ENCODE data around the gene IRX6.

DNA sequence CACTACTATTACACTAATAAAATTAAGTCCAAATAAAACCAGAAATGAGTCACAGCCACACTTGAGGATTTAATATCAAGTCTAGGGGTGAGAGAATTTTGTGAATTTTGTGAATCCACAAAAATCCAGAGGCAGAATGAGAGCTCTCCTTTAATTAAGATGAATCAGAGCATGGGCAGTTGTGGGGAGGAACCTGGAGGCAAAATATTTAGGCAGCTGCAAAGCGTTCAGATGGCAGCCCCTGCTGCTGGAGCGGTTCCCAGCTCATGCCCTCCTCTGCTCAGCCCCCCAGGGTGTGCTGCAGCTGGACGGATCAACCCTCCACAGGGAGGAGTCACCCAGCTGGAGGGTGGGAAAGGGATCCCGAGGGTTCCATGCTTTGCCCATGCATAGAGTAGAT is 43.4 kb upstream of the IRX6 start:
- no peak for TF ChIP-seq EZH2phosphoT487 (IDR thresholded peaks at IDR 0.05; ENCODE audit: borderline replicate concordance)
- TF ChIP-seq, protein P1, sequence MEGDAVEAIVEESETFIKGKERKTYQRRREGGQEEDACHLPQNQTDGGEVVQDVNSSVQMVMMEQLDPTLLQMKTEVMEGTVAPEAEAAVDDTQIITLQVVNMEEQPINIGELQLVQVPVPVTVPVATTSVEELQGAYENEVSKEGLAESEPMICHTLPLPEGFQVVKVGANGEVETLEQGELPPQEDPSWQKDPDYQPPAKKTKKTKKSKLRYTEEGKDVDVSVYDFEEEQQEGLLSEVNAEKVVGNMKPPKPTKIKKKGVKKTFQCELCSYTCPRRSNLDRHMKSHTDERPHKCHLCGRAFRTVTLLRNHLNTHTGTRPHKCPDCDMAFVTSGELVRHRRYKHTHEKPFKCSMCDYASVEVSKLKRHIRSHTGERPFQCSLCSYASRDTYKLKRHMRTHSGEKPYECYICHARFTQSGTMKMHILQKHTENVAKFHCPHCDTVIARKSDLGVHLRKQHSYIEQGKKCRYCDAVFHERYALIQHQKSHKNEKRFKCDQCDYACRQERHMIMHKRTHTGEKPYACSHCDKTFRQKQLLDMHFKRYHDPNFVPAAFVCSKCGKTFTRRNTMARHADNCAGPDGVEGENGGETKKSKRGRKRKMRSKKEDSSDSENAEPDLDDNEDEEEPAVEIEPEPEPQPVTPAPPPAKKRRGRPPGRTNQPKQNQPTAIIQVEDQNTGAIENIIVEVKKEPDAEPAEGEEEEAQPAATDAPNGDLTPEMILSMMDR (conservative IDR thresholded peaks at IDR 0.05; ENCODE audit: low read length) = no peak
